ENCODE results near the gene MRPS23. TPM values are rescaled to one million over a fixed set of nuclear protein-coding genes. Genes with fewer than 3 reads are reported as not detected.

The MRPS23 gene
- total RNA-seq, 1 donor = 19.9 TPM

DNA sequence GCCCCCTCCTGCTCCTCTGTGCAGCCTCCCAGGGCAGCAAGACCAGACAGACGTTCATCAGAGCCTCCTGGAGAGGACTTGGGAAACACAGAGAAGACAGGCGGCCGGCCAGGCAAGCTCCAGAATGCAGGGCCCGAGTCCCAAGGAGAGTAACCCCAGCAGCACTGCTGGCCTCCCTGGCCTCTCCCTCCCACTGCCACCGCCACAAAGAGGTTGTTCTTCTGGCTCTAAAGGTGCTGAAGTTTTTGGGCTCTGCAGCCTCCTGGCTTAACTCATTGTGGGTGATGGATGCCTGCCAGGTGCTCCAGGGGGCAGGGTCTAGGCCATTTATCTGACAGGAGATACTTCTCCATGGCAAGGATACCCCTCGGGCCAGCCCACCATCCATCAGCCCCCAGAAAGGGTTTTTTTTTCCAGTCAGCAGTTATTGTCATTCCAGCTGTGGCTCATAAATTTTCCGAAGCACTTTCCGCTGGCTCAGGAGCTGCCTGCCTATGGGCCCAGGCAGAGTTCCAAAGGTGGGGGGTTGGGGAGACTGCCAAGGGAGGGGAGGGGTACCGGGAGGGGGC is 32.0 kb upstream of the MRPS23 start:
- H3K79me2 ChIP-seq (ENCODE audit: insufficient read depth, low read length) = peaks cover 19% of the 10 kb centered on the region
- H3K27ac ChIP-seq (ENCODE audit: low read depth, low read length) = peak overlapping the region; percentile 29
- DNase-seq (ENCODE audit: insufficient read length, low spot score, missing footprints) = peak; percentile 72
- H3K9me3 ChIP-seq (ENCODE audit: low read depth, low read length) = no peaks in the 10 kb centered on the region
- H3K36me3 ChIP-seq (ENCODE audit: insufficient read depth, low read length) = peaks cover 17% of the 10 kb centered on the region
- peaks cover 37% of the 10 kb centered on the region for H3K4me1 ChIP-seq (ENCODE audit: insufficient read depth, low read length)
- no peak overlapping the region for H2AFZ ChIP-seq (ENCODE audit: low read length)
- no peaks in the 10 kb centered on the region for H3K27me3 ChIP-seq (ENCODE audit: insufficient read depth, low read length)
- no peak overlapping the region for H3K4me3 ChIP-seq (ENCODE audit: insufficient read depth, low read length)
- no peaks in the 10 kb centered on the region for H4K20me1 ChIP-seq (ENCODE audit: insufficient read depth, low read length)
- TF ChIP-seq, protein P1, sequence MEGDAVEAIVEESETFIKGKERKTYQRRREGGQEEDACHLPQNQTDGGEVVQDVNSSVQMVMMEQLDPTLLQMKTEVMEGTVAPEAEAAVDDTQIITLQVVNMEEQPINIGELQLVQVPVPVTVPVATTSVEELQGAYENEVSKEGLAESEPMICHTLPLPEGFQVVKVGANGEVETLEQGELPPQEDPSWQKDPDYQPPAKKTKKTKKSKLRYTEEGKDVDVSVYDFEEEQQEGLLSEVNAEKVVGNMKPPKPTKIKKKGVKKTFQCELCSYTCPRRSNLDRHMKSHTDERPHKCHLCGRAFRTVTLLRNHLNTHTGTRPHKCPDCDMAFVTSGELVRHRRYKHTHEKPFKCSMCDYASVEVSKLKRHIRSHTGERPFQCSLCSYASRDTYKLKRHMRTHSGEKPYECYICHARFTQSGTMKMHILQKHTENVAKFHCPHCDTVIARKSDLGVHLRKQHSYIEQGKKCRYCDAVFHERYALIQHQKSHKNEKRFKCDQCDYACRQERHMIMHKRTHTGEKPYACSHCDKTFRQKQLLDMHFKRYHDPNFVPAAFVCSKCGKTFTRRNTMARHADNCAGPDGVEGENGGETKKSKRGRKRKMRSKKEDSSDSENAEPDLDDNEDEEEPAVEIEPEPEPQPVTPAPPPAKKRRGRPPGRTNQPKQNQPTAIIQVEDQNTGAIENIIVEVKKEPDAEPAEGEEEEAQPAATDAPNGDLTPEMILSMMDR (IDR thresholded peaks at IDR 0.05; ENCODE audit: extremely low read depth, low read depth, low read length) = no peak
- no peak overlapping the region for H3K4me2 ChIP-seq (ENCODE audit: insufficient read depth, low read length)

DNA sequence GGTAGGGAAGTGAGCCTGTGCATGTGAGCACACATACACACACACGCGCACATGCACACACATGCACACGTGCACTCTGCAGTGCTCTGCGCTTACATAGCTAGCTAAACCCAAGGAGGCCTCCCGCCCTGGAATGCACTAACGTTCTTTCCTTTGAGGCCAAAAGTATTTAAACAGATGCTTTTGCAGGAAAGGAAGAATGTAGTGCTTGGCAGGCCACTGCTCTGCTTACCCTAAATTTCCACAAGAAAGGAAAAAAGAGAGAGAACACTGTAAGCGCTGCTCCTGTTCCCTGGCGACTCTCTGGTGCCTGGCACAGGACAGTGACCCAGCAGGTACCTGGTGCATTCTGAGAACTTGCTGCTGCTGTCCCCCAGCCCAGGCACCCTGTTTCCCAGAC is 31.3 kb upstream of the MRPS23 start:
- Histone ChIP-seq H3K27ac (ENCODE audit: low read depth, low read length) (peak overlapping the region; percentile 65), H3K9me3 (ENCODE audit: low read depth, low read length) (no peaks in the 10 kb centered on the region), H3K79me2 (ENCODE audit: insufficient read depth, low read length) (peaks cover 18% of the 10 kb centered on the region), H4K20me1 (ENCODE audit: insufficient read depth, low read length) (no peaks in the 10 kb centered on the region), H3K4me3 (ENCODE audit: insufficient read depth, low read length) (no peak overlapping the region), H2AFZ (ENCODE audit: low read length) (no peak overlapping the region), H3K36me3 (ENCODE audit: insufficient read depth, low read length) (peaks cover 23% of the 10 kb centered on the region), H3K27me3 (ENCODE audit: insufficient read depth, low read length) (no peaks in the 10 kb centered on the region), H3K4me2 (ENCODE audit: insufficient read depth, low read length) (peak overlapping the region; percentile 35), H3K4me1 (ENCODE audit: insufficient read depth, low read length) (peaks cover 43% of the 10 kb centered on the region)
- peak; percentile 92 for DNase-seq (ENCODE audit: insufficient read length, low spot score, missing footprints)
- TF ChIP-seq, protein P1 (IDR thresholded peaks at IDR 0.05; ENCODE audit: extremely low read depth, low read depth, low read length) = no peak

DNA sequence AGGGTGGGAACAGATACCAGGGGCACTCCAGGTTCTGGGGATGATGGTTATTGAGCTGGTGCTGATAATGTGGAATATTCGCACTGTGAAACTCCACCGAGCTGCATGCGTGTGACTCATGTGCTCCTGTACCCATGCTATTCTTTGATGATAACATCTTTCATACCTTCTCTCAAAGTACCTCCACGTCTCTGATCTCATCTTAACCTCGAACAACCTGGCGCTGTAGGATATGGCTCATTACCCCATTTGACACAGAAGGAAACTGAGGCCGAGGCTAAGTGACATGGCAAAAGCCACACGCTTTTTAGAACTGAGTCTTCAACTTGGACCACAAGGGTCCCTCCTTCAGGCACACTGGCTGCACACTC is 30.2 kb upstream of the MRPS23 start:
- TF ChIP-seq, protein P1 (IDR thresholded peaks at IDR 0.05; ENCODE audit: extremely low read depth, low read depth, low read length) = no peak
- Histone ChIP-seq H3K79me2 (ENCODE audit: insufficient read depth, low read length) (peaks cover 12% of the 10 kb centered on the region), H2AFZ (ENCODE audit: low read length) (no peak overlapping the region), H3K36me3 (ENCODE audit: insufficient read depth, low read length) (peaks cover 28% of the 10 kb centered on the region), H3K27me3 (ENCODE audit: insufficient read depth, low read length) (no peaks in the 10 kb centered on the region), H3K27ac (ENCODE audit: low read depth, low read length) (peak overlapping the region; percentile 65), H4K20me1 (ENCODE audit: insufficient read depth, low read length) (no peaks in the 10 kb centered on the region), H3K4me2 (ENCODE audit: insufficient read depth, low read length) (no peak overlapping the region), H3K9me3 (ENCODE audit: low read depth, low read length) (no peaks in the 10 kb centered on the region), H3K4me1 (ENCODE audit: insufficient read depth, low read length) (peaks cover 53% of the 10 kb centered on the region), H3K4me3 (ENCODE audit: insufficient read depth, low read length) (no peak overlapping the region)
- DNase-seq (ENCODE audit: insufficient read length, low spot score, missing footprints) = no peak

DNA sequence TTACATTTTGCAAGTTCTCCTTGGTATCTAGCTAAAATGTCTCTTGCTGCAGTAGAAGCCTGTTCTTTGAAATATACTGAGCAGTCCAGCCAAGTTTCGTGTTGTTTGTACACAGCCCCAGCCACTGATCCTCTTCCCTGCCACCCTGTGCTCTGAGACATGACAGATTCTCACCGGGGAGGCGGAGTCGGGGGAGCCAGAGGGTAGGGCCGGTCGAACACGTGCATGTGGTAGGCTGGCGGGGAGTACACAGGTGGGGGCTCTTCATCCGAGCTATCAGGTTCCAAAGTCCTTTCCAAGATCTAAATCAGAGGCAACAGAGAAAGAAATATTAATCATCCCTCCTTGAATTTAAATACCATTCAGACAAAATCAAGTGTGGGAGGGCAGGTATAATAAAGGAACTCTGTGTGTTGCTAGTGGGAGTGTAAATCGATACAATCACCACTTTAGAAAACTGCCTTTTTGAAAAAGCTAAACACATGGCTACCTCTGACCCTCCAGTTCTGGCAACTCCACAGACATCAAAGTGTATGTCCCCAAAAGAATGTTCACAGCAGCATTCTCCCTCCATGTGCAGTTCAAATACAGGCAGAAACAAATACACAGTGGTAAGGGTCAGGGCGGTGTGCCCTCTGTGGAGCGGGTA is 29.7 kb upstream of the MRPS23 start:
- H3K4me2 ChIP-seq (ENCODE audit: insufficient read depth, low read length) = peak overlapping the region; percentile 49
- peak overlapping the region; percentile 65 for H3K27ac ChIP-seq (ENCODE audit: low read depth, low read length)
- no peaks in the 10 kb centered on the region for H3K27me3 ChIP-seq (ENCODE audit: insufficient read depth, low read length)
- no peaks in the 10 kb centered on the region for H4K20me1 ChIP-seq (ENCODE audit: insufficient read depth, low read length)
- TF ChIP-seq, protein P1 (IDR thresholded peaks at IDR 0.05; ENCODE audit: extremely low read depth, low read depth, low read length) = no peak
- H3K36me3 ChIP-seq (ENCODE audit: insufficient read depth, low read length) = peaks cover 23% of the 10 kb centered on the region
- H3K79me2 ChIP-seq (ENCODE audit: insufficient read depth, low read length) = peaks cover 10% of the 10 kb centered on the region
- H3K9me3 ChIP-seq (ENCODE audit: low read depth, low read length) = no peaks in the 10 kb centered on the region
- H3K4me3 ChIP-seq (ENCODE audit: insufficient read depth, low read length) = no peak overlapping the region
- DNase-seq (ENCODE audit: insufficient read length, low spot score, missing footprints) = peak; percentile 83
- H3K4me1 ChIP-seq (ENCODE audit: insufficient read depth, low read length) = peaks cover 57% of the 10 kb centered on the region
- no peak overlapping the region for H2AFZ ChIP-seq (ENCODE audit: low read length)
